Superior temporal gyrus (tissue), 1 donor: ENCODE results near the gene EEF1B2.
"Not testable (repeated sequence)": the region's sequence is repeated elsewhere in the genome, so short reads cannot be mapped to it uniquely, and the experiment has no call there.

Experiments
- DNase-seq: peaks from one replicate; pipeline ENCODE4 v3.0.0-alpha.2; 2016; ENCODE audit errors: extremely low spot score

The EEF1B2 gene

GRCh38 chr2:206164261-206164862 lies 4.7 kb downstream of the EEF1B2 start:
- peak; percentile 87 for DNase-seq

GRCh38 chr2:206168230-206168629 lies 8.5 kb downstream of the EEF1B2 start:
- not testable (repeated sequence) for DNase-seq

- not testable (repeated sequence) for DNase-seq
Observed at GRCh38 chr2:206171624-206172397, 12.1 kb downstream of the EEF1B2 start.

GRCh38 chr2:206173147-206173546 lies 13.5 kb downstream of the EEF1B2 start:
- no peak for DNase-seq

- no peak for DNase-seq
Observed at GRCh38 chr2:206176121-206176520, 16.4 kb downstream of the EEF1B2 start.

GRCh38 chr2:206176901-206177300 lies 17.2 kb downstream of the EEF1B2 start:
- no peak for DNase-seq

- DNase-seq, result not testable (repeated sequence)
Observed at GRCh38 chr2:206181526-206181925, 21.8 kb downstream of the EEF1B2 start.

- no peak for DNase-seq
Observed at GRCh38 chr2:206189691-206190090, 30.0 kb downstream of the EEF1B2 start.

GRCh38 chr2:206190111-206190510 lies 30.4 kb downstream of the EEF1B2 start:
- DNase-seq, result no peak

- no peak for DNase-seq
Observed at GRCh38 chr2:206190689-206191088, 31.0 kb downstream of the EEF1B2 start.

- no peak for DNase-seq
Observed at GRCh38 chr2:206192157-206192556, 32.5 kb downstream of the EEF1B2 start.

GRCh38 chr2:206193671-206194357 lies 34.1 kb downstream of the EEF1B2 start:
- no peak for DNase-seq

GRCh38 chr2:206198677-206199076 lies 39.0 kb downstream of the EEF1B2 start:
- DNase-seq, result no peak

GRCh38 chr2:206201075-206201848 lies 41.6 kb downstream of the EEF1B2 start:
- no peak for DNase-seq

- DNase-seq, result no peak
Observed at GRCh38 chr2:206202446-206202845, 42.8 kb downstream of the EEF1B2 start.

- no peak for DNase-seq
Observed at GRCh38 chr2:206203331-206203730, 43.6 kb downstream of the EEF1B2 start.

GRCh38 chr2:206204710-206205109 lies 45.0 kb downstream of the EEF1B2 start:
- no peak for DNase-seq

GRCh38 chr2:206207316-206207715 lies 47.6 kb downstream of the EEF1B2 start:
- DNase-seq, result not testable (repeated sequence)

GRCh38 chr2:206208900-206209299 lies 49.2 kb downstream of the EEF1B2 start:
- DNase-seq, result no peak

- no peak for DNase-seq
Observed at GRCh38 chr2:206211657-206212255, 52.1 kb downstream of the EEF1B2 start.
